ENCODE measurements around the gene PBX4. TPM values are rescaled to one million over a fixed set of nuclear protein-coding genes. Genes with fewer than 3 reads are reported as not detected.
A peak's percentile ranks its signal among the peaks of the same experiment; 100 is the strongest.

The PBX4 gene
- polyA plus RNA-seq, 1 donor = 2.3 TPM

- WGBS (ENCODE audit: insufficient coverage, low lambda C conversion rate) = 100% methylated on average over 2 of the region's 5 CpGs
Observed at GRCh38 chr19:19587771-19588170, 30.7 kb downstream of the PBX4 start.

GRCh38 chr19:19584356-19584755 lies 34.1 kb downstream of the PBX4 start:
- WGBS (ENCODE audit: insufficient coverage, low lambda C conversion rate) = no CpG with 5 or more reads among the region's 6 CpGs
- no peak for DNase-seq
- no peak overlapping the region for H3K27ac ChIP-seq (ENCODE audit: low read length)

More at GRCh38 chr19:19587771-19588170, 30.7 kb downstream of the PBX4 start:
- Histone ChIP-seq H3K9me3 (ENCODE audit: control insufficient read depth, low read depth, low read length) (no peaks in the 10 kb centered on the region), H3K4me3 (ENCODE audit: low read length) (no peak overlapping the region), H3K27me3 (ENCODE audit: control insufficient read depth, insufficient read depth, low read length) (no peaks in the 10 kb centered on the region), H3K27ac (ENCODE audit: low read length) (no peak overlapping the region), H3K4me1 (ENCODE audit: control insufficient read depth, insufficient read depth, low read length) (peaks cover 3% of the 10 kb centered on the region), H3K36me3 (ENCODE audit: control insufficient read depth, insufficient read depth, low read length) (no peaks in the 10 kb centered on the region)
- DNase-seq = no peak

GRCh38 chr19:19582471-19582870 lies 36.0 kb downstream of the PBX4 start:
- no CpG with 5 or more reads among the region's 6 CpGs for WGBS (ENCODE audit: insufficient coverage, low lambda C conversion rate)
- H3K36me3 ChIP-seq (ENCODE audit: control insufficient read depth, insufficient read depth, low read length) = no peaks in the 10 kb centered on the region
- no peak overlapping the region for H3K4me3 ChIP-seq (ENCODE audit: low read length)
- no peaks in the 10 kb centered on the region for H3K9me3 ChIP-seq (ENCODE audit: control insufficient read depth, low read depth, low read length)
- no peak overlapping the region for H3K27ac ChIP-seq (ENCODE audit: low read length)
- H3K4me1 ChIP-seq (ENCODE audit: control insufficient read depth, insufficient read depth, low read length) = peaks cover 5% of the 10 kb centered on the region
- H3K27me3 ChIP-seq (ENCODE audit: control insufficient read depth, insufficient read depth, low read length) = no peaks in the 10 kb centered on the region
- DNase-seq = no peak

More at GRCh38 chr19:19584356-19584755, 34.1 kb downstream of the PBX4 start:
- H3K4me1 ChIP-seq (ENCODE audit: control insufficient read depth, insufficient read depth, low read length) = peaks cover 5% of the 10 kb centered on the region
- no peak overlapping the region for H3K4me3 ChIP-seq (ENCODE audit: low read length)
- no peaks in the 10 kb centered on the region for H3K9me3 ChIP-seq (ENCODE audit: control insufficient read depth, low read depth, low read length)
- no peaks in the 10 kb centered on the region for H3K27me3 ChIP-seq (ENCODE audit: control insufficient read depth, insufficient read depth, low read length)
- no peaks in the 10 kb centered on the region for H3K36me3 ChIP-seq (ENCODE audit: control insufficient read depth, insufficient read depth, low read length)

DNA sequence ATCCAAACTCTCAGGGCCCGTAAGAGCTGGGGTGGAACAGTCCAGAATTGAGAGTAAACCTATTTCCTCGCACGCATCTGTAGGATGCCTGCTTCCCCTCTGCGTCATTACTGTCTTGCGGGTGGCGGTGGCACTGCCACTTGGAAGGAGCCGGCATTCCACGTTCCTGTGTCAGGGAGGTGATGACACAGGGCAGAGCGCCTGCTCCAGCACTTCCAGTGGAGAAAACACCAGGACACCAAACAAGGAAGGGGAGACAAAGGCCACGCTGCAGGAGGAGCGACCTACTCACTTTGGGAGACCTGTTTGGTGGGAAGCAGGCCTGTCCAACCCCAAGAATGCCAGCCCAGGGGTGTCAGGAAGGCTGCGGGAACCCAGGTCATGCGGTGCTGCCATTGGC lies 37.1 kb downstream of the PBX4 start:
- WGBS (ENCODE audit: insufficient coverage, low lambda C conversion rate) = no CpG with 5 or more reads among the region's 13 CpGs
- no peak for DNase-seq
- Histone ChIP-seq H3K27me3 (ENCODE audit: control insufficient read depth, insufficient read depth, low read length) (no peaks in the 10 kb centered on the region), H3K9me3 (ENCODE audit: control insufficient read depth, low read depth, low read length) (no peaks in the 10 kb centered on the region), H3K36me3 (ENCODE audit: control insufficient read depth, insufficient read depth, low read length) (no peaks in the 10 kb centered on the region), H3K27ac (ENCODE audit: low read length) (no peak overlapping the region), H3K4me3 (ENCODE audit: low read length) (no peak overlapping the region), H3K4me1 (ENCODE audit: control insufficient read depth, insufficient read depth, low read length) (peaks cover 5% of the 10 kb centered on the region)

GRCh38 chr19:19580418-19580817 lies 38.1 kb downstream of the PBX4 start:
- no CpG with 5 or more reads among the region's 4 CpGs for WGBS (ENCODE audit: insufficient coverage, low lambda C conversion rate)
- H3K27me3 ChIP-seq (ENCODE audit: control insufficient read depth, insufficient read depth, low read length) = no peaks in the 10 kb centered on the region
- H3K36me3 ChIP-seq (ENCODE audit: control insufficient read depth, insufficient read depth, low read length) = no peaks in the 10 kb centered on the region
- H3K4me1 ChIP-seq (ENCODE audit: control insufficient read depth, insufficient read depth, low read length) = peaks cover 5% of the 10 kb centered on the region
- H3K9me3 ChIP-seq (ENCODE audit: control insufficient read depth, low read depth, low read length) = no peaks in the 10 kb centered on the region
- no peak overlapping the region for H3K27ac ChIP-seq (ENCODE audit: low read length)
- H3K4me3 ChIP-seq (ENCODE audit: low read length) = no peak overlapping the region
- DNase-seq = peak in 1 of 2 donors; percentile 60

- H3K9me3 ChIP-seq (ENCODE audit: control insufficient read depth, low read depth, low read length) = no peaks in the 10 kb centered on the region
- WGBS (ENCODE audit: insufficient coverage, low lambda C conversion rate) = no CpG with 5 or more reads among the region's 25 CpGs
- DNase-seq = no peak
- H3K27me3 ChIP-seq (ENCODE audit: control insufficient read depth, insufficient read depth, low read length) = no peaks in the 10 kb centered on the region
- no peak overlapping the region for H3K4me3 ChIP-seq (ENCODE audit: low read length)
- H3K27ac ChIP-seq (ENCODE audit: low read length) = no peak overlapping the region
- peaks cover 5% of the 10 kb centered on the region for H3K4me1 ChIP-seq (ENCODE audit: control insufficient read depth, insufficient read depth, low read length)
- H3K36me3 ChIP-seq (ENCODE audit: control insufficient read depth, insufficient read depth, low read length) = no peaks in the 10 kb centered on the region
Observed at GRCh38 chr19:19579533-19580361, 38.7 kb downstream of the PBX4 start.

DNA sequence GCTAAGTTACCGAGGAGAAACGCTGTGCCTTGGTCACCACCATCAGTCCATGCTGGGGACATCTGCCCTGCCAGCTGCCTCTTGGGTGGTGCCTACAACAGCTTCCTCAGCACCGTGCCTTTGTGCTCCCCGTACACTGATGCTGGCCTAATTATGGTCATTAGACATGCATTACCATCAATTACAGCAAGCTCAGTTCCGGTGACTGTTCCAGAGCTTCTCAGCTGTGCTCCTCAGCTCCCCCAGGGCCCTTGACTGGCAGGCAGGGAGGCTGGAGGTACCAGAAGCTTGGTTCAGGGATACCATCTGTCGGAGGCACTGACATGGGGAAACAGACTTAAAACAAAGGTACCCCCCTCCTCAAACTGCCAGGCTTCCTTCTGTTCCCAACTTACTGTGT lies 40.2 kb downstream of the PBX4 start:
- H3K27me3 ChIP-seq (ENCODE audit: control insufficient read depth, insufficient read depth, low read length) = no peaks in the 10 kb centered on the region
- peaks cover 5% of the 10 kb centered on the region for H3K4me1 ChIP-seq (ENCODE audit: control insufficient read depth, insufficient read depth, low read length)
- WGBS (ENCODE audit: insufficient coverage, low lambda C conversion rate) = 80% methylated on average over 1 of the region's 6 CpGs
- no peak for DNase-seq
- H3K36me3 ChIP-seq (ENCODE audit: control insufficient read depth, insufficient read depth, low read length) = no peaks in the 10 kb centered on the region
- no peak overlapping the region for H3K4me3 ChIP-seq (ENCODE audit: low read length)
- H3K9me3 ChIP-seq (ENCODE audit: control insufficient read depth, low read depth, low read length) = no peaks in the 10 kb centered on the region
- no peak overlapping the region for H3K27ac ChIP-seq (ENCODE audit: low read length)

- H3K9me3 ChIP-seq (ENCODE audit: control insufficient read depth, low read depth, low read length) = no peaks in the 10 kb centered on the region
- H3K36me3 ChIP-seq (ENCODE audit: control insufficient read depth, insufficient read depth, low read length) = no peaks in the 10 kb centered on the region
- no peaks in the 10 kb centered on the region for H3K27me3 ChIP-seq (ENCODE audit: control insufficient read depth, insufficient read depth, low read length)
- no peak for DNase-seq
- no peak overlapping the region for H3K27ac ChIP-seq (ENCODE audit: low read length)
- no peak overlapping the region for H3K4me3 ChIP-seq (ENCODE audit: low read length)
- peaks cover 5% of the 10 kb centered on the region for H3K4me1 ChIP-seq (ENCODE audit: control insufficient read depth, insufficient read depth, low read length)
- 80% methylated on average over 1 of the region's 6 CpGs for WGBS (ENCODE audit: insufficient coverage, low lambda C conversion rate)
Observed at GRCh38 chr19:19575411-19575810, 43.1 kb downstream of the PBX4 start.

DNA sequence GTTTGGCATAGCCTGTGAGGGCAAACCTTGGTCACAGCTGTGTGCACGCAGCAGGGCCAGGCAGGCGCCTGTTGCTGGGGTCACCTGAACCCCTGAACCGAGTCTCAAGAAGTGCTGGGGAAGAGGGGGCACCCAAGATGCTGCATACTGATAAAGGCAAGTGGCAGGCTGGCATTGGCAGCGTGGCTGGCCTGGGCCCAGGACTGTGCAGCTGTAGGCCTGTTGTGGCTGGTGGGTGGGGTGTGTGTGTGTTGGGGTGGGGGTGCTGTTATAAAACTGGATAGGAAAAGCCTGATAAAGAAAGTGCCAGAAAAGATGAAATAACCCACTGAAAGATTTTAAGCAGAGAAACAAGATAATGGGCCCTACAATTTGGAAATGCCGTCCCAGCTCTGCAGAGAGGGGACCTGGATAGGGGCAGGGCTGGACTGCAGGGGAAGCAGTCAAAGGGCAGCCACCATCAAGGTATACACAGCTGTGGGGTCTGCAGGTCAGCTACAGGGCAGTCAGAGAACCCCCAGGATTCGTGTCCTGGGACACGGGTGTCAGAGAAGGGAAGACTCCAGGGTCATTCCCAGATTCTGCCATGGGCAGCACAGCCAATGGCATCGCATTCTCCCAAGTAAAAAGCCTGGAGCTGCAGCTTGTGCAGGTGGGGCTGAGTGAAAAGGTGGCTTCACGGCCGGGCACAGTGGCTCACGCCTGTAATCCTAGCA lies 47.3 kb downstream of the PBX4 start:
- no peaks in the 10 kb centered on the region for H3K27me3 ChIP-seq (ENCODE audit: control insufficient read depth, insufficient read depth, low read length)
- WGBS (ENCODE audit: insufficient coverage, low lambda C conversion rate) = no CpG with 5 or more reads among the region's 11 CpGs

GRCh38 chr19:19570571-19570970 lies 47.9 kb downstream of the PBX4 start:
- Histone ChIP-seq H3K4me3 (ENCODE audit: low read length) (no peak overlapping the region), H3K36me3 (ENCODE audit: control insufficient read depth, insufficient read depth, low read length) (no peaks in the 10 kb centered on the region), H3K4me1 (ENCODE audit: control insufficient read depth, insufficient read depth, low read length) (no peaks in the 10 kb centered on the region), H3K27me3 (ENCODE audit: control insufficient read depth, insufficient read depth, low read length) (no peaks in the 10 kb centered on the region), H3K27ac (ENCODE audit: low read length) (no peak overlapping the region), H3K9me3 (ENCODE audit: control insufficient read depth, low read depth, low read length) (no peaks in the 10 kb centered on the region)
- 83% methylated on average over 1 of the region's 10 CpGs for WGBS (ENCODE audit: insufficient coverage, low lambda C conversion rate)
- no peak for DNase-seq

More for the DNA sequence above, 47.3 kb downstream of the PBX4 start:
- Histone ChIP-seq H3K4me1 (ENCODE audit: control insufficient read depth, insufficient read depth, low read length) (no peaks in the 10 kb centered on the region), H3K27ac (ENCODE audit: low read length) (no peak overlapping the region), H3K4me3 (ENCODE audit: low read length) (no peak overlapping the region), H3K36me3 (ENCODE audit: control insufficient read depth, insufficient read depth, low read length) (no peaks in the 10 kb centered on the region), H3K9me3 (ENCODE audit: control insufficient read depth, low read depth, low read length) (no peaks in the 10 kb centered on the region)
- DNase-seq = no peak

Data from large intestine (tissue), 3 donors.